ENCODE data around the gene CFAP97.

Gene CFAP97

GRCh38 chr4:185227713-185228278 lies 24.0 kb upstream of the CFAP97 start:
- peaks cover 11% of the 10 kb centered on the region for H3K4me1 Mint-ChIP-seq
- no peaks in the 10 kb centered on the region for H3K27me3 Mint-ChIP-seq (ENCODE audit: low read depth, poor library complexity)
- TF ChIP-seq CTCF (IDR thresholded peaks at IDR 0.05): no peak
- no peak overlapping the region for H3K4me3 Mint-ChIP-seq
- DNase-seq: no peak
- no peak overlapping the region for H3K27ac Mint-ChIP-seq
- H3K36me3 Mint-ChIP-seq (ENCODE audit: low read depth): peaks cover 6% of the 10 kb centered on the region
- peaks cover 6% of the 10 kb centered on the region for H3K9me3 Mint-ChIP-seq

GRCh38 chr4:185227131-185227551 lies 23.3 kb upstream of the CFAP97 start:
- Mint-ChIP-seq H3K4me3 (no peak overlapping the region), H3K4me1 (peaks cover 7% of the 10 kb centered on the region), H3K36me3 (ENCODE audit: low read depth) (peaks cover 11% of the 10 kb centered on the region), H3K9me3 (peaks cover 11% of the 10 kb centered on the region), H3K27me3 (ENCODE audit: low read depth, poor library complexity) (no peaks in the 10 kb centered on the region), H3K27ac (no peak overlapping the region)
- peak; percentile 18 for DNase-seq
- peak; percentile 8 for TF ChIP-seq CTCF (IDR thresholded peaks at IDR 0.05)

GRCh38 chr4:185225940-185226339 lies 22.1 kb upstream of the CFAP97 start:
- no peak for DNase-seq
- Mint-ChIP-seq H3K36me3 (ENCODE audit: low read depth) (peaks cover 16% of the 10 kb centered on the region), H3K4me1 (peaks cover 3% of the 10 kb centered on the region), H3K4me3 (no peak overlapping the region), H3K27me3 (ENCODE audit: low read depth, poor library complexity) (no peaks in the 10 kb centered on the region), H3K27ac (no peak overlapping the region), H3K9me3 (peaks cover 11% of the 10 kb centered on the region)
- TF ChIP-seq CTCF (IDR thresholded peaks at IDR 0.05): no peak

- H3K4me3 Mint-ChIP-seq: no peak overlapping the region
- H3K27me3 Mint-ChIP-seq (ENCODE audit: low read depth, poor library complexity): peaks cover 2% of the 10 kb centered on the region
- no peak for TF ChIP-seq CTCF (IDR thresholded peaks at IDR 0.05)
- DNase-seq: no peak
- peaks cover 16% of the 10 kb centered on the region for H3K36me3 Mint-ChIP-seq (ENCODE audit: low read depth)
- peaks cover 11% of the 10 kb centered on the region for H3K9me3 Mint-ChIP-seq
- no peak overlapping the region for H3K27ac Mint-ChIP-seq
- H3K4me1 Mint-ChIP-seq: peaks cover 3% of the 10 kb centered on the region
Observed at GRCh38 chr4:185224597-185224996, 20.8 kb upstream of the CFAP97 start.

GRCh38 chr4:185222598-185222997 lies 18.8 kb upstream of the CFAP97 start:
- peaks cover 3% of the 10 kb centered on the region for H3K27me3 Mint-ChIP-seq (ENCODE audit: low read depth, poor library complexity)
- H3K4me3 Mint-ChIP-seq: no peak overlapping the region
- DNase-seq: no peak
- H3K36me3 Mint-ChIP-seq (ENCODE audit: low read depth): peaks cover 16% of the 10 kb centered on the region
- no peak for TF ChIP-seq CTCF (IDR thresholded peaks at IDR 0.05)
- no peak overlapping the region for H3K27ac Mint-ChIP-seq
- peaks cover 3% of the 10 kb centered on the region for H3K4me1 Mint-ChIP-seq
- peaks cover 11% of the 10 kb centered on the region for H3K9me3 Mint-ChIP-seq

- TF ChIP-seq CTCF (IDR thresholded peaks at IDR 0.05): no peak
- no peak overlapping the region for H3K27ac Mint-ChIP-seq
- H3K9me3 Mint-ChIP-seq: peaks cover 11% of the 10 kb centered on the region
- H3K4me1 Mint-ChIP-seq: peaks cover 3% of the 10 kb centered on the region
- peaks cover 16% of the 10 kb centered on the region for H3K36me3 Mint-ChIP-seq (ENCODE audit: low read depth)
- no peak for DNase-seq
- no peak overlapping the region for H3K4me3 Mint-ChIP-seq
- H3K27me3 Mint-ChIP-seq (ENCODE audit: low read depth, poor library complexity): peaks cover 3% of the 10 kb centered on the region
Observed at GRCh38 chr4:185221912-185222311, 18.1 kb upstream of the CFAP97 start.

Data from nephron progenitor cell (in vitro differentiated cells).